ENCODE results near the gene TROAP. TPM values are rescaled to one million over a fixed set of nuclear protein-coding genes. Genes with fewer than 3 reads are reported as not detected.
"Not testable (repeated sequence)": the region's sequence is repeated elsewhere in the genome, so short reads cannot be mapped to it uniquely, and the experiment has no call there.

Gene TROAP
- total RNA-seq, 3 donors from 2014 or later (not counting 1 experiment from before 2014, with no cell fraction given), result 0.58 to 3.0 (median 2.2) TPM

- H3K36me3 Mint-ChIP-seq, result no peaks in the 10 kb centered on the region
- no peak for TF ChIP-seq CTCF (IDR thresholded peaks at IDR 0.05)
- WGBS (ENCODE audit: insufficient coverage), result 91% methylated on average over 4 of the region's 5 CpGs
- H3K9me3 Mint-ChIP-seq, result no peaks in the 10 kb centered on the region
- no peak for DNase-seq
- peaks cover 11 to 20% of the 10 kb centered on the region in 2 donors for H3K27me3 Mint-ChIP-seq (ENCODE audit: low read depth in 2 of 2)
- intact Hi-C loops (cut with micrococcal nuclease), result no loop called here
- no peaks in the 10 kb centered on the region for H3K27me3 ChIP-seq (ENCODE audit: control insufficient read depth, insufficient read depth, low read length)
- no peak for ATAC-seq
- H3K27ac ChIP-seq (ENCODE audit: low read length), result no peak overlapping the region
- no peaks in the 10 kb centered on the region for H3K36me3 ChIP-seq (ENCODE audit: control insufficient read depth, insufficient read depth, low read length)
- H3K4me1 ChIP-seq (ENCODE audit: control insufficient read depth, insufficient read depth, low read length), result no peaks in the 10 kb centered on the region
- no peaks in the 10 kb centered on the region for H3K9me3 ChIP-seq (ENCODE audit: control insufficient read depth, insufficient read depth, low read length)
- H3K4me3 Mint-ChIP-seq, result no peak overlapping the region
- no peaks in the 10 kb centered on the region for H3K4me1 Mint-ChIP-seq
- no peak overlapping the region for H3K27ac Mint-ChIP-seq
- H3K4me3 ChIP-seq (ENCODE audit: low read length), result no peak overlapping the region
These were observed 40.8 kb upstream of the TROAP start for GRCh38 chr12:49282302-49282701.

- H3K4me3 ChIP-seq (ENCODE audit: low read length); intact Hi-C loops (cut with micrococcal nuclease); H3K4me1 ChIP-seq (ENCODE audit: control insufficient read depth, insufficient read depth, low read length); H3K36me3 Mint-ChIP-seq; H3K9me3 ChIP-seq (ENCODE audit: control insufficient read depth, insufficient read depth, low read length); H3K27ac ChIP-seq (ENCODE audit: low read length); H3K9me3 Mint-ChIP-seq; H3K4me1 Mint-ChIP-seq; H3K36me3 ChIP-seq (ENCODE audit: control insufficient read depth, insufficient read depth, low read length); ATAC-seq; DNase-seq; H3K27ac Mint-ChIP-seq; H3K4me3 Mint-ChIP-seq; H3K27me3 ChIP-seq (ENCODE audit: control insufficient read depth, insufficient read depth, low read length): not testable (repeated sequence)
- peaks cover 16 to 26% of the 10 kb centered on the region in 2 donors for H3K27me3 Mint-ChIP-seq (ENCODE audit: low read depth in 2 of 2)
- WGBS (ENCODE audit: insufficient coverage), result no CpG with 5 or more reads among the region's 6 CpGs
These were observed 40.2 kb upstream of the TROAP start for GRCh38 chr12:49282740-49283375.

- DNase-seq (no peak), ATAC-seq (no peak)
- no peaks in the 10 kb centered on the region for H3K9me3 Mint-ChIP-seq
- no peak overlapping the region for H3K4me3 ChIP-seq (ENCODE audit: low read length)
- H3K27ac ChIP-seq (ENCODE audit: low read length), result no peak overlapping the region
- H3K27me3 Mint-ChIP-seq (ENCODE audit: low read depth in 2 of 2), result peaks cover 25 to 35% of the 10 kb centered on the region in 2 donors
- H3K36me3 ChIP-seq (ENCODE audit: control insufficient read depth, insufficient read depth, low read length), result no peaks in the 10 kb centered on the region
- no peak for TF ChIP-seq CTCF (IDR thresholded peaks at IDR 0.05)
- H3K27ac Mint-ChIP-seq, result no peak overlapping the region
- intact Hi-C loops (cut with micrococcal nuclease), result no loop called here
- no peaks in the 10 kb centered on the region for H3K36me3 Mint-ChIP-seq
- 89% methylated on average over 22 of the region's 25 CpGs for WGBS (ENCODE audit: insufficient coverage)
- no peaks in the 10 kb centered on the region for H3K9me3 ChIP-seq (ENCODE audit: control insufficient read depth, insufficient read depth, low read length)
- peaks cover 7% of the 10 kb centered on the region for H3K27me3 ChIP-seq (ENCODE audit: control insufficient read depth, insufficient read depth, low read length)
- peaks cover 0 to 4% of the 10 kb centered on the region in 2 donors for H3K4me1 Mint-ChIP-seq
- H3K4me1 ChIP-seq (ENCODE audit: control insufficient read depth, insufficient read depth, low read length), result no peaks in the 10 kb centered on the region
- H3K4me3 Mint-ChIP-seq, result no peak overlapping the region
These were observed 39.3 kb upstream of the TROAP start for GRCh38 chr12:49283541-49284429.

- Histone ChIP-seq H3K36me3 (ENCODE audit: control insufficient read depth, insufficient read depth, low read length) (no peaks in the 10 kb centered on the region), H3K4me3 (ENCODE audit: low read length) (no peak overlapping the region), H3K27me3 (ENCODE audit: control insufficient read depth, insufficient read depth, low read length) (peaks cover 8% of the 10 kb centered on the region), H3K9me3 (ENCODE audit: control insufficient read depth, insufficient read depth, low read length) (no peaks in the 10 kb centered on the region), H3K4me1 (ENCODE audit: control insufficient read depth, insufficient read depth, low read length) (no peaks in the 10 kb centered on the region), H3K27ac (ENCODE audit: low read length) (no peak overlapping the region)
- H3K27me3 Mint-ChIP-seq (ENCODE audit: low read depth in 2 of 2), result peaks cover 29 to 32% of the 10 kb centered on the region in 2 donors
- WGBS (ENCODE audit: insufficient coverage), result 89% methylated on average over 4 of the region's 4 CpGs
- no peak overlapping the region for H3K27ac Mint-ChIP-seq
- no peak for ATAC-seq
- no peaks in the 10 kb centered on the region for H3K36me3 Mint-ChIP-seq
- no peak for DNase-seq
- TF ChIP-seq CTCF (IDR thresholded peaks at IDR 0.05), result no peak
- intact Hi-C loops (cut with micrococcal nuclease), result no loop called here
- no peaks in the 10 kb centered on the region for H3K9me3 Mint-ChIP-seq
- peaks cover 0 to 4% of the 10 kb centered on the region in 2 donors for H3K4me1 Mint-ChIP-seq
- no peak overlapping the region for H3K4me3 Mint-ChIP-seq
These were observed 38.4 kb upstream of the TROAP start for GRCh38 chr12:49284672-49285071.

Data from natural killer cell (primary cell).